ENCODE measurements around the gene FRMPD4.

- TF ChIP-seq CTCF (IDR thresholded peaks at IDR 0.05 in 8 of 11, conservative IDR thresholded peaks at IDR 0.05 in 3 of 11): no peak
- TF ChIP-seq POLR2A (IDR thresholded peaks at IDR 0.05): no peak
- no peak for TF ChIP-seq POLR2AphosphoS5 (IDR thresholded peaks at IDR 0.05)
Observed at GRCh38 chrX:12304261-12304660, 166.0 kb downstream of the FRMPD4 start.
